MM.1S (cell line): Measurements from ENCODE around the gene BHLHA15.

Experiments used
- EZH2 ChIP-seq: fragments of 300-600 bp; sonication (generic); optimal IDR thresholded peaks from 2 replicates; pipeline ENCODE3; 2017; ENCODE audit warnings: low read depth, mild to moderate bottlenecking, antibody characterized with exemption, low read length, mixed read lengths
- EZH2phosphoT487 ChIP-seq: fragments of 300-600 bp; sonication (generic); IDR thresholded peaks from 2 replicates; pipeline ENCODE4 v1.6.1; 2018; ENCODE audit warnings: antibody characterized with exemption, low read length
- TF ChIP-seq, protein P1 (sequence below): fragments of 300-600 bp; sonication (generic); IDR thresholded peaks from 2 replicates; pipeline ENCODE4 v1.5.1; 2016; ENCODE audit warnings: antibody characterized with exemption, low read length, mixed read lengths

DNA sequence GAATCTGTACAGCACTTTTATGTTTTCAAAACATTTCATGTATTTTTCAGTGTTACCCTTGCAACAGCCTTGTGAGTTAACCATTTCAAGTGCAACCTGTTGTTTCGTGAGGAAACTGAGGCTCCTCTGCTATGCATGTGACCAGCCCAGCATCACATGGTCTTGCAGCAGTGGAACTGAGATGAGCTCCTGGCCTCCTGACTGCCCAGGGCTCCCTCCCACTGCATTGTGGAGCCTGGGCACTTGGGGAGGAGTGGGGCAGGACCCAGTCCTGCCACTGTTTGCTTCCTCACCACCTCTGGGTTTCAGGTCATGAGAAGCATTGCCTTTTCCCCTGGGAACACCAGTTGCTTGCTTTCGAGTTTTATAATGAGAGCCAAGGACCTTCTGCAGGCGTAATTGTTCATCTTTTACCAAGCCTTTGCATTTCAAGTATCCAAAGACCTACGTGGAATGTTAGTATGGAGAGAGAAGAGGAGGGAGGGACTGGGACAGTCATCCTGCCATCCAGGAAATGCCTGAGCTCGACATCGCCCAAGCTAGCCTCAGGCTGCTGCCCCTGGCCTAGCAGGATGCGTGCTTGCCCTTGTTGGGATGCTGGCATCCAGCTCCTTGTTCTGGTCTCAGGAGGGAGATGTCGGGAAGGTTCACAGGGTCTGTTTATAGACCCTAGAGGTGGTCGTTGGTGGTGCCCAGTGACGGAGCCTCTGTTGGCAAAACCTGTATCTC is 32.3 kb upstream of the BHLHA15 start:
- TF ChIP-seq, protein P1, sequence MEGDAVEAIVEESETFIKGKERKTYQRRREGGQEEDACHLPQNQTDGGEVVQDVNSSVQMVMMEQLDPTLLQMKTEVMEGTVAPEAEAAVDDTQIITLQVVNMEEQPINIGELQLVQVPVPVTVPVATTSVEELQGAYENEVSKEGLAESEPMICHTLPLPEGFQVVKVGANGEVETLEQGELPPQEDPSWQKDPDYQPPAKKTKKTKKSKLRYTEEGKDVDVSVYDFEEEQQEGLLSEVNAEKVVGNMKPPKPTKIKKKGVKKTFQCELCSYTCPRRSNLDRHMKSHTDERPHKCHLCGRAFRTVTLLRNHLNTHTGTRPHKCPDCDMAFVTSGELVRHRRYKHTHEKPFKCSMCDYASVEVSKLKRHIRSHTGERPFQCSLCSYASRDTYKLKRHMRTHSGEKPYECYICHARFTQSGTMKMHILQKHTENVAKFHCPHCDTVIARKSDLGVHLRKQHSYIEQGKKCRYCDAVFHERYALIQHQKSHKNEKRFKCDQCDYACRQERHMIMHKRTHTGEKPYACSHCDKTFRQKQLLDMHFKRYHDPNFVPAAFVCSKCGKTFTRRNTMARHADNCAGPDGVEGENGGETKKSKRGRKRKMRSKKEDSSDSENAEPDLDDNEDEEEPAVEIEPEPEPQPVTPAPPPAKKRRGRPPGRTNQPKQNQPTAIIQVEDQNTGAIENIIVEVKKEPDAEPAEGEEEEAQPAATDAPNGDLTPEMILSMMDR: no peak
- no peak for TF ChIP-seq EZH2
- TF ChIP-seq EZH2phosphoT487: no peak
